Activated CD4-positive, alpha-beta T cell treated with anti-CD3 and anti-CD28 coated beads for 1 hour (primary cell): ENCODE results near the gene CACUL1.
"Not testable (repeated sequence)": the region's sequence is repeated elsewhere in the genome, so short reads cannot be mapped to it uniquely, and the experiment has no call there.

ENCODE experiments used
- DNase-seq: peaks from one replicate; pipeline ENCODE4 v3.0.0-alpha.2; 2020

The CACUL1 gene

DNA sequence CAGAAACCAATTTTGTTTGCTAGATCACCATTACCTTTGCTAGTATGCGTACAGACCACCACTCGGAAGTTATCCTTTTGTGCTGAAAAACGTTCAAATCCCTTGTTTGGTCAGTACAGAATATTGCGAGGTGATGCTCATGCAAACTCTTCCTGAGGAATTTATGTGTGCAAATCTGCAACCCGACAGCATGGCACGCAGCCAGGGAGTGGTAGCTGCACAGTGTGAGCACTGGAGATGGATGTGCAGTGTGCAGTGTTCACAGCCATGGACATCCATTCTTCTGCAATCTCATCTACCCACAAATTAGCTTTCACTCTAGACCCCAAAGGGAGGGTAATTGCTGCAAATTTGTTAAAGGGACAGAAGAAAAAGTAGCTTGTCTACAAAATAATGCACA lies 72.2 kb downstream of the CACUL1 start:
- no peak for DNase-seq

DNA sequence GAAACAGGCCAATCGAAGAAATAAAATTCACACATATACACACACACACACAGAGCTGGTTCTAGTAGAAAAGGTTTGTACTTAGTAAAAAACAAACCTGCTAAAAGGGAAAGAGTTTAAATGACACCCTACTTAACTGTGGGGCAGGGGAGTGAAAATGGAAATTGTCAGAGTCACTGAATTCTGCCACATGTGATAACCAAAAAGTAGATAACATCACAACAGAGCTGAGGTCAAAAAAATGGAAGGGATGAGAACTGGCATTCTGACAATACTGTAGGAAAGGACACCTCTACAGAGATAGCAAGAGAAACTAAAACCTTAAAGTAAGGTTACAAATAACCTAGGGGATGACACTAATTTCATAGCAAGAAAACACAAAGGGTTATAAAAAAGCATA lies 74.6 kb downstream of the CACUL1 start:
- DNase-seq = no peak

DNA sequence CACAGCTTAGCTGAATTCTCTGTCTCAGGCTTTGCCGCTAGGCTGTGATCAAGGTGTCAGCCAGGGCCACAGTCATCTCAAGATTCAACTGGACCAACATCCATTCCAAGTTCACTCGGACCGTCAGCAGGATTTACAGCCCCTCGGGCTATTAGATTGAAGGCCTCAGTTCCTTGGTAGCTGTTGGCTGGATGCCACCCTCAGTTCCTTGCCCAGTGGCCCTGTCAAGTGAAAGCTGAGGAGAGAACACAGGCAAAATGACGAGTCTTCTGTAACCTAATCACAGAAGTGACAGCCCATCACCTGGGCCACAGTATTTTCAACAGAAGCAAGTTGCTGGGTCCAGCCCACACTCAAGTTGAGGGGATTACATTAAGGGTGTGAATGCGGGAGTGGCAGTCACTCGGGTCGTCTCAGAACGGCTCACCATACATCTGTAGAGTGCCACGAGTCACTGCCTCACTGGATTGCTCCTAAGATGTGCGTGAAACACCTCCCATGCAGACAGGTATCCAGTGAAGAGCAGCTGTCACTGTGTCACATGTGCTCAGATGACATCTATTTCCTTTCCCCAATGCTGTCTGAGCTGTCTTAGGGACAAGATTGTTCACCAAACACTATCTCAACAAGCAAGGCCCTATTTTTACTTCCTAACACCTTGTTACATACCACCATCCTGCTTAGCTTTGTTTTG lies 80.4 kb downstream of the CACUL1 start:
- DNase-seq = no peak

DNA sequence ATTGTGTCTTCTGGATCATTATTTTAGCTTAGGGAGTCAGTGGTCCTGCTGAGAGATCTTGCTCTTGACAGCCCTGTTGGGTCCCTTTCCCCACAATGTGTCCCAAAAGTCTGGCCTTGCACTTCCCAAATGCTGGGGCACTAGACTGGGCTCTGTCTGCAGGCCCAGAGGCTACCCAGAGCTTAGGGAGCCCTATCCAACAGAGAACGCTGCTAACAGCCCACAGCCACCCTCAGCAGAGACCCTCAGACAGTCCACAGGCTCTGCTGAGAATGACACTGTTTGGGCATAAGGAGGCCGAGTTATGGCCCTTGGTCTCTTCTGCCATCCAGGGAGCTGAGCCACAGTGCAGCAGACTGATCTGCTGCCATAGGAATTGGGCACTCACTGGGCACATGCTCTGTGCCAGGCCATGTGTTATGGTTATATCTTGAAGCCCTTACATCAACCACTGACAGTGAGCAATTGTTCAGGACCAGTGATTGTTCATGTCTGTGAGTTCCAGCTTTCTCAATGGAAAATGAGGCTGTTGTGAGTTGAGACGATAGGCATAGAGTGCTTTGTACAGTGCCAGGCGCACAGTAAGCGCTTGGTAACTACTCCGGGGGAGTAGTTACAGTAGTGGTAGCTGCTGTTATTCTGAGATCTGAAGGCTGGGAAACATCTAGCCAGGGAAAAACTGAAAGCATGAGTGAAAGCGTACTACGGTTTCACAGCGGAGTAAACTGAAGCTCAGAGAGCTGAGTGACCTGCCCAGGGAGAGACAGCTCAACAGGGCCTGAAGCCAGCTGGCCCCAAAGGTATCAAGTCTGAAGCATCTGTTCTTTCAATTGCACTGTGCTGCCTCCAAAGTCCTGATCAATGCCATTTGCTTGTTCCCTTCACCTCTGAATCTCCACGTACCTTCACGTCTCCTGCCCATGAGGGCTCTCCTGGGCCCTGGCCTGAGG lies 81.7 kb downstream of the CACUL1 start:
- DNase-seq = no peak

DNA sequence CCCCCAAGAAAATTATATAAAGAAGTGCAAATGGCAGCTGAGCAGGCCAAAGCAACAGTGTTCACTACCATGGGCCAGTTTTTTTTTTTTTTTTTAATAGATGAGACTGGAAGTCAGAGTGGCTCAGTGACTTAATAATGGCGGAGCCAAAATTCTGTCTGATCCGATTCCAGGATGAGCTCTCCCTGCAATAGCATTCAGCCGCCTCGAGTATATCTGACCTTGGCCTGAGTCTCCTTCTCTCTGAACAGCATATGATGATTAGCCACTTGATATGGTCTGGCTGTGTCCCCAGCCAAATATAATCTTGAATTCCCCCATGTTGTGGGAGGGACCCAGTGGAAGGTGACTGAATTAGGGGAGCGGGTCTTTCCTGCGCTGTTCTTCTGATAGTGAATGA lies 82.6 kb downstream of the CACUL1 start:
- DNase-seq = no peak

DNA sequence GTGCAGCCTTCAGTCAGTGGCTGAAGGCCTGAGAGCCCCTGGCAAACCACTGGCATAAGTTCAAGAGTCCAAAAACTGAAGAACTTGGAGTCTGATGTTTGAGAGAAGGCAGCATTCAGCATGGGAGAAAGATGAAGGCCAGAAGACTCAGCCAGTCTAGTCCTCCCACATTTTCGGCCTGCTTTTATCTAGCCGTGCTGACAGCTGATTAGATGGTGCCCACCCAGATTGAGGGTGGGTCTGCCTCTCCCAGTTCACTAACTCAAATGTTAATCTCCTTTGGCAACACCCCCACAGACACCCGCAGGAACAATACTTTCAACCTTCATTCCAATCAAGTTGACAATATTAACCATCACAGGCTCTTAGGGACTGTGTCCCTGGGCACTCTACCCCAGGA lies 83.5 kb downstream of the CACUL1 start:
- DNase-seq = not testable (repeated sequence)

DNA sequence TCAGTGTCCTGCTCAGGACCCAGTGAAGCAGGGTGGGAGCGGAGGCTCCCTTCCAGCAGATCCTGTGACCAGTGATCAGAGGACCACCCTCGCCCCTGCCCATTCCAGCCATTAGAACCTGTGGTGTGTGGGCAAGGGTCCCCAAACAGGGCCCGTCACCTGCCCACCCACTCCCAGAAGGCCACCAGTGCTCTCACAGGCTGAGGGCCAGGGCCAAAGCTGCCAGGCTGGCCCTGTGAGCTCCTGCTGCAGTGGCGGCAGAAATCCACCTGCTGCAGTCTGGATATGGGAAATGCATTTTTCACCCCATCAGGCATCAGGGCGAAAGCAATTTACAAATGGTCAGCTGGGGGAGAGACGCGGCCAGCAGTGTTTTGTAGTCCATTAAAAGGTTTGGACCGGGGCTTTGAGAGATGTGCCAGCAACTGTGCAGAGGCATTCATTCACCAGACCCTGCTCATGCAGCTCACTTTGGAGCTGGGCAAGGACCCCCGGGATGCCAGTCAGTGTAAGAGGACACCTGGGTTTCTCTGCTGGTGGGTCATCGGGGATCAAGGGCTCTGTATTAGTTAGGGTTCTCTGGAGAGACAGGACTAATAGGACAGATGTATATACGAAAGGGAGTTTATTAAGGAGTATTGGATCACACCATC lies 84.2 kb downstream of the CACUL1 start:
- no peak for DNase-seq

DNA sequence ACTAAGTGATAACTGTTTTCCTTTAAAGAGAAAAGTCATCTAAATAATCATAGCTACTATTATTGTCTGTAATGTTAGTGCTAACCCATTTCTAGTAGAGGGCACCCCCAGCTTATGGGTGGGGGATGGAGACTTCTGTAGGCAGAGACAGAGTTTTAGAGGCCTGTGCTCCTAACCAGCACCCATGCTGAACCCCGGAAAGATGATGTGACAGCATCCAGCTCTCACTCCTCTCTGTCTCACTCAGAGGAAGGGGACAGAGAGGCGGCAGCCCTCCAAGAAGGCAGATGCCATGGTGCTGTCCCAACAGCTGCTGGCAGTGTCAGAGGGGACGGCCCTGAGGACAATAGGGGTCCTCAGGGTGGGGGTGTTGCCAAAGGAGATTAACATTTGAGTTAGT lies 84.9 kb downstream of the CACUL1 start:
- no peak for DNase-seq

DNA sequence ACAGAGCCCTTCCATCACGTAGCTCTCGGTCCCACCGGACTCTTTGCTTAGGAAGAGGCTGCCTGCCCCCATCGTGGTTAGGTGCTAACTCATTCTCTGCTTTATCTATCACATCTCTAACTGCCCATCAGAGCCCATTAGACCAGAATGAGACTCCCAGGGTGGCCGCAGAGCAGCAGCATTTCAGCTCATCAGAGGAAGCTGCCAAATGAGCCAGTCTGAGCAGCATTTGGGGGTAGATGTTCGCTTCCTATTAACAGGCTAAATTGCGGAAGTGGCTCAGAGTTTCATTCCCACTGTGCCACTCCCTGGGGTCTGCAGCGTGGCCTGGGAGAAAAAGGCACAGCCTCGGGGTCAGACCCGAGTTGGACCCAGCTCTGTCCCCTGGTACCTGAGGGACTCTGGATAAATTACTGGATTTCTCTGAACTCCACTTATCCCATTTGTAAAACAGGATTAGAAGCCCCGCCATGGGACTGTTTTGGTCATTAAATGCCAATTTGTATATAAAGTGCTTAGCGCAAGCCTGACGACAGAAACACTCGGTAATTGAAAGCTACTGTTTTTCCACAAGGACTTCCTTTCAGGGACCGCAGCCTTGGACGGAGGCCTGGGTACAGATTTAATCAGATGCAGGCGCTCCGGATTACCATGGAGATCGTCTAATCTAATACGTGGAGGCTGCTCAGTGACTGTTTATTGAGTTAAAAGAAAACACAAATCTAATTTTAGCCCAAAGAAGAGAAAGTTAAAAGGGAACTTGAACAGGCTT lies 85.6 kb downstream of the CACUL1 start:
- no peak for DNase-seq

DNA sequence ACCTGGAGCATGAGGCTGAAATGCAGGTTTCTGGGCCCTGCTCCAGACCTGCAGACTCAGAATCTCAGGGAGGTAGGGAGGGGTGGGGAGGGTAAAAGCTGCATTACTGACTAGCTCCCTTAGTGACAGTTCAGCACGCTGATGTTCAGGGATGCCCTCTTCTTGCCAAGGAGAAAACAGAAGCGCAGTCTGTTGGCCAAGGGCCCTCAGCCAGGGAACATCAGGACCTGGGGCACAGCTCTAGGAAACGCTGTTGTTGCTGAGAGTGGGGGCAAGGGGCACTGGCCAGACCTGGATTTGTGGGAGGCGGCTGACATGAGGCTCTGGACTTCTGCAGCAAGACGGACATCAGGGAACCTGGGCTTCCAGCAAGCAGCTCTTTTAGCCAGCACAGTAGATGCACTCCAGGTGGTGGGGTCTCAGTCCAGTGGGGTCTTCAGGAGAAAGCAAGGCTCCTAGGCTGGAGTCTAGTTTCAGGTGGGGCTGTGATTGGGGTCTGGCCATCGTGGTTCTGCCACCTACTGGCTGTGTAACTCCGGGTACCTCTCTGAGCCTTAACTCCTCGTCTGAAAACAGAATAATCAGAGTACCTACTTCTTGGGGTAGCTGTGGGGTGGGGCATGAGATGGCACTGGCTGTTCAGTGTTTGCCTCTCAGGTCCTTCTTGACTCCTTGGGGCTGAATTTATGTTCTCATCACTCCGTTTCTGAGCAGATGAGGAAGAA lies 86.4 kb downstream of the CACUL1 start:
- no peak for DNase-seq

DNA sequence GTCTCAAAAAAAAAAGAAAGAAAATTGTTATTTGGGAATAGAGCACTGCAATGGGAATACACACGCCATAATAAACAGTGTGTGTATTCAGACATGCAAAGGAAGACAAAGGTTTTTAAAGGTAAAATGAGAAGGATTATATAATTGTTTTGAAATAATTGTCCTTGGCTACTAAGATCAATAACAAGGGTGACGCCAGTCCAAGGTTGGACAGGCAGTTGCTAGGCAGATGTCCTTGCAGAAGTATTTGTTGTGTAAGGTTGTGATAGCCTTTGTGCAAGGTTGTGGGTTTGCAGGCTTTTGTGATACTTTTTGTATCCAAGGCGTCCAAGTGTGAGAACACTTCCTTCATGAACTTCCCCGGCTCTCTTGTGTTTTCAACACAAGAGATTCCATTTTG lies 87.0 kb downstream of the CACUL1 start:
- no peak for DNase-seq

DNA sequence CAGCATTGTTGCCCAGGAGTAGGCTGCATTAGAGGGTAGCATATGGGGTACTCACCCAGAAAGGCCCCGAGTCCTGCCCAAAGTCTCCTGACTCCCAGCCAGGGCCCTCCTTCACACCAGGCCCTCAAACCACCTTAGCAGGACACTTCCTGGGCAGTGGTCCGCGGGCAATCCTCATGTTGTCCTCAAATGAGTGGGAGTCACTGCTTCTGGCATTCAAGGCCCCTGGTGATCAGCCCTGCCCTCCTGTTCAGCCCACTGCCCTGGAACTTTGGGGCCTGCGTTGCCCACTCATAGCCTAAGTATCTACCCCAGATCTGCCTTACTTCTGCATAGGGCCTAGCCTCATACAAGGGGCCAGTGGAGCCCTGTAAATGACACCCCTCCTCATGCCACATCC lies 88.4 kb downstream of the CACUL1 start:
- DNase-seq = no peak

DNA sequence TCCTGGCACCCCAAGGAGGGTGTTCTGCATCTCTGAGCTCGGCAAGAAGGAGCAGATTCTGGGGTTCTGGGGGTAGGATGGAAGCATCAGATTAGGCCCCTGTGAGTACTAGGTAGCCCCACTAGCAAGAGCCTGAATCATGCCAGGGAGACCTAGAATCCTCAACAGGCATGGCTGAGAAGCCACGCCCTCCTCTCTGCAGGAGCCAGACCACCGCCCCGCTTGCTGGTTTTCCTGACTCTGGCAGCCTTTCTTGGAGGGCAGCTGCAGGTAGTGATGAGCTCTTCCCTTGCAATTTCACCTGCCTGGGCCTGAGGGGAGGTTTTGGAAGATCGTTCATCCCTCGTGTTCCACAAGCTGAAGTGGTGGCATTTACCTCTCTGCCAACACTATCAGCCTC lies 90.4 kb downstream of the CACUL1 start:
- no peak for DNase-seq

DNA sequence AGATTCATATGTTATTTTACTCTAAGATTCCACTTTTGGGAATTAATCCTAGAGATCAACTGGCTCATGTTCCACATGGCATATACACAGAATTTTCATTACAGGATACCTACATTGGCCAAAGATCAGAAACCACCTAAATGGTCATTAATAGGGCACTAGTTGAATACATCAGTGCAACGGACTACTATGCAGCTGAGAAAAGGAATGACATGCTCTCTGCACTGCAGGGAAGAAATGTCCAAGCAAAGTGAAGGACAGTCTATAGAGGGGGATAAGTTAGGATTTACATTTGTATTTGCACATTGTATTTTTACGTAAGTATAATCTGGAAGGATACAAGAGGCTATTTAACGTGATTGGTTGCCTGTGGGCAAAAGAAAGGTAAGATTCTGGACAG lies 91.6 kb downstream of the CACUL1 start:
- DNase-seq = no peak

DNA sequence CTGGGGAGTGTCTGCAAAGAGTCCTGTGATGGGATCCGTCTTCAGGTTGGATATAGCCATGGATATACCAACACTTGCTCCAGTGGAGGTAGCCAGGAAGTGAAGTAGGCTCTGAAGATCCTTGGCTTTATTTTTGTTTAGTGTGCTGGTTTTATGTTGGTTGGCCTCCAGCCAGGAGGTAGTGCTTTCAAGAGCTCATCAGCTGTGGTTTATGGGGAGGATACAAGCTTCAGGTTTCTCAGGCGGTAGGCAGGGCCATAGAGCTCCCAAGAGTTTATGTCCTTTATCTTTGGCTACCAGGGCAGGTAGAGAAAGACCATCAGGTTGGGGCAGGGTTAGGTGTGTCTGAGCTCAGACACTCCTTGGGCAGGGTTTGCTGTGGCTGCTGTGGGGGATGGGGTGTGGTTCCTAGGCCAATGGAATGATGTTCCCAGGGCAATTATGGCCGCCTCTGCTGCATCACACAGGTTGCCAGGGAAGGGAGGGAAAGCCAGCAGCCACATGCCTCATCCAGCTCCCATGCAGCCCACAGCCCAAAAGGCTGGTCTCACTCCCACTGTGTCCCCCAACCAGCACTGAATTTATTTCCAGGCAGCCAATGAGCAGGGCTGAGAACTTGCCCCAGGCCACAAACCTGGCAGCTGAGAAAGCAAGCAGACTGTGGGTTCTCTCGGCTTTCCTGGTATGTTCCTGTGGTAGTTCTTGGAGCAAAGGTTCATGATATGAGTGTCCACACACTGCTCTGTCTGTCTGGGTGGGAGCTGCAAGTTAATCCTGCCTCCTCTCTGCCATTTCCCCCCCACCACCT lies 92.3 kb downstream of the CACUL1 start:
- DNase-seq = no peak

DNA sequence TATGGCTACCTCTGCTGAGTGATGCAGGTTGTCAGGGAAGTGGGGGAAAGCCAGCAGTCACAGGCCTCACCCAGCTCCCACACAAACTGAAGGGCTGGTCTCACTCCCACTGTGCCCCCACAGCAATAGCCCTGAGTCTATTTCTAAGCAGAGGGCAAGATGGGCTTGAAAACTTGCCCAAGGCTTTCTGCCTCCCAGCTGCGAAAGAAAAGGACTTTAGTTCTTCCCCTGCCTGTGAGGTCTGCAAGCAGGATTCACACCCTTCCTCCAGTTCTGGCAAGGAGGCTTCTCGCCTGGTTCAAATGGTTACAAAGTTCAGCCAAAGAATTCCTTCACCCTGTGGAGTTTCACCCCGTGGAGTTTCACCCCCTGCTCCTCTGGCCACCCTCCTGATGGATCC lies 96.0 kb downstream of the CACUL1 start:
- DNase-seq = no peak

DNA sequence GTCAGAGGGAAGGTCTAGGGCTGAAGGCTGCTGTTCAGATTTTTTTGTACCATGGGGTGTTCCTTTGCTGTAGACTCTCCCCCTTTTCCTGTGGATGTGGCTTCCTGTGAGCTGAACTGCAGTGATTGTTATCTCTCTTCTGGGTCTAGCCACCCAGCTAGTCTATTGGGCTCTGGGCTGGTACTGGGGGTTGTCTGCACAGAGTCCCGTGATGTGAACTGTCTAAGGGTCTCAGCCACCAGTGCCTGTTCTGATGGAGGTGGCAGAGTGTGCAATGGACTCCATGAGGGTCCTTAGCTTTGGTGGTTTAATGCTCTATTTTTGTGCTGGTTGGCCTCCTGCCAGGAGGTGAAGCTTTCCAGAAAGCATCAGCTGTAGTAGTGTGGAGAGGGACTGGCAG lies 96.6 kb downstream of the CACUL1 start:
- DNase-seq = not testable (repeated sequence)

DNA sequence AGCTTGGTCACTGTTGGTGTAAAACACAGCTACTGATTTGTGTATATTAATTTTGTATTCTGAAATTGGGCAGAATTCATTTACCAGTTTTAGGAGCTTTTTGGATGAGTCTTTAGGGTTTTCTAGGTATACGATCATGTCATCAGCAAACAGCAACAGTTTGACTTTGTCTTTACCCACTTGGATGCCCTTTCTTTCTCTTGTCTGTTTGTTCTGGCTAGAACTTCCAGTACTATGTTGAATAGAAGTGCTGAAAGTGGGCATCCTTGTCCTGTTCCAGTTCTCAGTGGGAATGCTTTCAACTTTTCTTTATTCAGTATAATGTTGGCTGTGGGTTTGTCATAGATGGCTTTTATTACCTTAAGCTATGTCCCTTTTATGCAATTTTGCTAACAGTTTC lies 109.5 kb downstream of the CACUL1 start:
- not testable (repeated sequence) for DNase-seq

DNA sequence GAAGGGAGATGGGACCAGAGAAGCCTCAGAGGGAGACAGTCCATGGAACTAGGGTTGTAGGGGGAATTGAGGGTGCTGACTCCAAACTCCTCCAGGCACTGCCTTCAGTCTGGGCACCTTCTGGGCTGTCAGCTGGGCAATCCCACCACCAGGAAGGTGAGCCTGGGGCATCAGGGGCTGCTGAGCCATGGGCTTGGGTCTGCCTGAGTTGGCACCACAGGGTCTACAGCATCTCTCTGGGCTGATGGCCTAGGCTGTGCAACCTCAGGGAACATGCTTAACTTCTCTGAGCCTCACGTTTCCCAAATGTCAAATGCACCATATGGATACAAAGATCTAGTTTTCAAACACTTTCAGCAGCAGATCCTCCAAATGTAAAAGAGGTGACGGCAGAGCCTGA lies 112.5 kb downstream of the CACUL1 start:
- DNase-seq = no peak

DNA sequence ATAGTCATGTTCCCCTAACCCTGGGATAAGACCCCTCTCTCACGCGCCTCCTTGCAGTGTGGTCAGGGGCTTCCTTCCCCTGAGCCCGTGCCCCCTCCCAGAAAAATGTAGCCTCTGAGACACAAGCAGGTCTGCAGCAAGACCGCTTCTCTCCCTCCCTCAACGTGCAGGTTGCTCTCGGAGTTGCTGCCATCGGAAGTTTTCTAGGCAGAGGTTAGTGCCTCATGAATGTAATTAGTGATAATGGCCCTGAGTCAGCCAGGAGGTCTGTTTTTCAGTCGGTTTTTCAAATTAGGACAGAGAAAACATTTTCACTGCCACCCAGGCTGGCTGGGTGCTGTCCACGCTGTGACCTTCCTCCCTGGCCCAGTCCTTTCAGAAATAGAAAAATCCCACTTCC lies 116.1 kb downstream of the CACUL1 start:
- no peak for DNase-seq

DNA sequence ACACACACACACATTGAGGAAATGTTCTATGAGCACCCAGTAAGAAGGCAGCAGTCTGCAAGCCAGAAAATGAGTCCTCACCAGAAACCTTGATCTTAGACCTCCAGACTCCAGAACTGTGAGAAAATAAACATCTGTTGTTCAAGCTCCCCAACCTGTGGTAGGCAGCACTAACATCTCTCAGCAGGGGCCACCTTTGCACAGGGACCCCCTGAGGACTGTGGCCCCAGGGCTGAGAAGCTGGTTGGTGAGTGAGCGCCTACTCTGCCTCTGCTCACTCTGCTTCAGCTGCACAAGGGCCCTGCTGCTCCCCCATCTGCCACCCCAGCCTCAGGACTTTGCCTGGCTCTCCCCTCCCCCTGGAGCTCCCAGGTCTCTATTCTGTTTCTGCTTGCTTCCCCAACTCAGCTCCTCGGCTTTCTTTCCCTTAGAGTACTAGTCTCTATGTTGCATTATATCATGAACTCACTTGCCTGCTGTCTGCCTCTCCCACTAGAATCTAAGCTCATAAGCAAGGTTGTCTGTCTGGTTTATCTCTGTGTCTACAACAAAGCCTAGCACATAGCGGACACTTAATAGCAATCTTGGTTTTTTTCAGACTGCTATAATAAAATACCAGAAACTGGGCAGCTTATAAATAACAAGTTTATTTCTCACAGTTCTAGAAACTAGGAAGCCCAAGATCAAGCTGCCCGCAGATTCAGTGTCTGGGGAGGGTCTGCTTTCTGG lies 118.9 kb downstream of the CACUL1 start:
- DNase-seq = no peak
